Endodermal cell (in vitro differentiated cells): ENCODE data around the gene RAB3GAP2. TPM values are rescaled to one million over a fixed set of nuclear protein-coding genes. Genes with fewer than 3 reads are reported as not detected.

Experiments
- DNase-seq: peaks from one replicate; pipeline ENCODE4 v3.0.0-alpha.2; 2017
- H3K27ac ChIP-seq: 2 replicates; pipeline ENCODE4 v1.5.1; 2013; ENCODE audit warnings: mild to moderate bottlenecking, low read depth, low read length, moderate library complexity
- H3K27me3 ChIP-seq: 2 replicates; pipeline ENCODE4 v1.6.1; 2013; ENCODE audit warnings: mild to moderate bottlenecking, low read length, moderate library complexity; ENCODE audit not compliant: insufficient read depth, control insufficient read depth, poor library complexity, severe bottlenecking
- H3K36me3 ChIP-seq: 2 replicates; pipeline ENCODE4 v1.7.0; 2013; ENCODE audit warnings: mild to moderate bottlenecking, low read length, moderate library complexity; ENCODE audit not compliant: control insufficient read depth, insufficient read depth
- H3K4me1 ChIP-seq: one replicate; pipeline ENCODE4 v1.7.0; 2013; ENCODE audit warnings: low read length; ENCODE audit not compliant: control insufficient read depth, insufficient read depth
- H3K4me3 ChIP-seq: 2 replicates; pipeline ENCODE4 v1.5.1; 2013; ENCODE audit warnings: mild to moderate bottlenecking, low read length, moderate library complexity
- H3K9ac ChIP-seq: 2 replicates; pipeline ENCODE4 v1.6.1; 2013; ENCODE audit warnings: mild to moderate bottlenecking, low read length, moderate library complexity; ENCODE audit not compliant: poor library complexity, severe bottlenecking; ENCODE audit errors: extremely low read depth
- H3K9me3 ChIP-seq: 2 replicates; pipeline ENCODE4 v1.6.1; 2013; ENCODE audit warnings: mild to moderate bottlenecking, low read length, moderate library complexity; ENCODE audit not compliant: control insufficient read depth
- H3K27ac Mint-ChIP-seq: 2 replicates; pipeline ENCODE4 v1.8.0; 2020; ENCODE audit warnings: mixed read lengths
- H3K27me3 Mint-ChIP-seq: 2 replicates; pipeline ENCODE4 v1.8.0; 2021; ENCODE audit warnings: mild to moderate bottlenecking, mixed read lengths; ENCODE audit not compliant: insufficient read depth
- H3K36me3 Mint-ChIP-seq: 2 replicates; pipeline ENCODE4 v1.8.0; 2020; ENCODE audit warnings: low read depth, mixed read lengths
- H3K4me1 Mint-ChIP-seq: 2 replicates; pipeline ENCODE4 v1.8.0; 2020; ENCODE audit warnings: mixed read lengths
- H3K4me3 Mint-ChIP-seq: 2 replicates; pipeline ENCODE4 v1.8.0; 2020; ENCODE audit warnings: mild to moderate bottlenecking, moderate library complexity, mixed read lengths
- H3K9me3 Mint-ChIP-seq: 2 replicates; pipeline ENCODE4 v1.8.0; 2020; ENCODE audit warnings: mild to moderate bottlenecking, mixed read lengths
- WGBS, 2 experiments: methylation state at CpG; one replicate each; pipeline versions ENCODE4 v1.1.5 to v1.1.7; 2013; ENCODE audit warnings: missing lambda C conversion rate in 2 of 2, mixed read lengths in 1 of 2; ENCODE audit not compliant: insufficient coverage in 1 of 2, insufficient read length in 1 of 2; 5-methylcytosine and 5-hydroxymethylcytosine counted together
- total RNA-seq, 2 donors: library from RNA; stranded (reverse); fragmentation: NEBNext Ultra II Directional in 1 of 2; extraction: Animal tissue kit (Norgen Biotek cat#: 25700) in 1 of 2; gene quantifications; 2 replicates in 1 of 2; 3 replicates in 1 of 2; pipeline ENCODE4 v1.2.1, GENCODE V29; 2021
- TF ChIP-seq, protein P1 (sequence below): fragments of 200-600 bp; sonication (generic); conservative IDR thresholded peaks from 2 replicates; pipeline ENCODE4 v1.5.0; 2021; ENCODE audit warnings: antibody characterized with exemption, mild to moderate bottlenecking

The RAB3GAP2 gene
- total RNA-seq, 2 donors from 2014 or later = 39.3 to 50.4 TPM

DNA sequence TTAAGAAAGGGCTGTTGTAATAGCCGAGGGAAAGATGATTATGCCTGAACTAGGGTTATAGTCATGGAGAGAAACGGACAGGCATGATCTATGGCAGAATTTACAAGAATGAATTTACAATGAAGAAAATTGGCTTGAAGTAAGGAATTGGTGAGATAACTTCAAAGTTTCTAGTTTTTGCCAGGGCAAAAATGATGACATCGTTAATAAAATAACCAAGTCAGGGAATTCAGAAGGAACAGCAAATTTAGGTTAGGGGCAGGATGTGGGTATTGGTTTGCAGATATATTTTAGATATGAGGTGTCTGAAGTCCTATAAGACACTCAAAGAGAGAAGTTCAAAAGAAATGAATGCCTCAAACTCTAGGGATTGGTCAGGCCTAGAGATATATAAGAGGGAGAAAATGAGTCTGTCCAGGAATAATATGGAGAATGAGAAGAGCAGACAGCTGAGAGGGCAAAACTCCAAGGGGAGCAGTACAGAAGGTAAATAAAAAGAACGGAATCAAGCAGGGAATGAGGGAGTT, 115.6 kb downstream of the RAB3GAP2 start:
- H3K4me1 ChIP-seq = no peaks in the 10 kb centered on the region
- no peak overlapping the region for H3K27ac Mint-ChIP-seq
- no peak for DNase-seq
- no peak overlapping the region for H3K4me3 Mint-ChIP-seq
- H3K4me3 ChIP-seq = no peak overlapping the region
- H3K36me3 Mint-ChIP-seq = peaks cover 65% of the 10 kb centered on the region
- H3K9ac ChIP-seq = no peak overlapping the region
- no peaks in the 10 kb centered on the region for H3K27me3 ChIP-seq
- peaks cover 86% of the 10 kb centered on the region for H3K36me3 ChIP-seq
- no peaks in the 10 kb centered on the region for H3K9me3 ChIP-seq
- TF ChIP-seq, protein P1, sequence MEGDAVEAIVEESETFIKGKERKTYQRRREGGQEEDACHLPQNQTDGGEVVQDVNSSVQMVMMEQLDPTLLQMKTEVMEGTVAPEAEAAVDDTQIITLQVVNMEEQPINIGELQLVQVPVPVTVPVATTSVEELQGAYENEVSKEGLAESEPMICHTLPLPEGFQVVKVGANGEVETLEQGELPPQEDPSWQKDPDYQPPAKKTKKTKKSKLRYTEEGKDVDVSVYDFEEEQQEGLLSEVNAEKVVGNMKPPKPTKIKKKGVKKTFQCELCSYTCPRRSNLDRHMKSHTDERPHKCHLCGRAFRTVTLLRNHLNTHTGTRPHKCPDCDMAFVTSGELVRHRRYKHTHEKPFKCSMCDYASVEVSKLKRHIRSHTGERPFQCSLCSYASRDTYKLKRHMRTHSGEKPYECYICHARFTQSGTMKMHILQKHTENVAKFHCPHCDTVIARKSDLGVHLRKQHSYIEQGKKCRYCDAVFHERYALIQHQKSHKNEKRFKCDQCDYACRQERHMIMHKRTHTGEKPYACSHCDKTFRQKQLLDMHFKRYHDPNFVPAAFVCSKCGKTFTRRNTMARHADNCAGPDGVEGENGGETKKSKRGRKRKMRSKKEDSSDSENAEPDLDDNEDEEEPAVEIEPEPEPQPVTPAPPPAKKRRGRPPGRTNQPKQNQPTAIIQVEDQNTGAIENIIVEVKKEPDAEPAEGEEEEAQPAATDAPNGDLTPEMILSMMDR = no peak
- no peak overlapping the region for H3K27ac ChIP-seq
- no peaks in the 10 kb centered on the region for H3K27me3 Mint-ChIP-seq
- no peaks in the 10 kb centered on the region for H3K9me3 Mint-ChIP-seq
- H3K4me1 Mint-ChIP-seq = no peaks in the 10 kb centered on the region
- 92 to 100% methylated on average over 4 of the region's 4 CpGs for WGBS, 2 experiments

DNA sequence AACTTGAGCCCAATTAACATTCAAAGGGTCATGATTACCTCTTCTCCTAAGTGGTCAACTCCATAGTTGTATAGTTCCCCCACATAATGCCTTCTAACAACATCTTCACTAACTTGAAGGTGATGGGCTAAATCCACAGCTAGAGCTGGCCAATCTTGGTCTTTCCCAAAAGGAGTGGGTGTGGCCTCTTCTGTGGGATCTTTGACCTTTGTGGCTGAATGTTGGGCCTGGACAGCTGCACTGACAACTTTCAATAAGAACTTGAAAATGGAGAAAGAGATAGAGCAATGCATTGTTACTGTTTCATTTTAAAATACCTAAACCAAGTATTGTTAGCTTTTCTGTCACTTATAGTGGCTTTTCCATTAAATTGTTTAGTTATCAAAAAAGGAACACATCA, 119.1 kb downstream of the RAB3GAP2 start:
- H3K9ac ChIP-seq = no peak overlapping the region
- no peaks in the 10 kb centered on the region for H3K4me1 ChIP-seq
- H3K4me3 ChIP-seq = no peak overlapping the region
- Mint-ChIP-seq H3K36me3 (peaks cover 46% of the 10 kb centered on the region), H3K4me3 (no peak overlapping the region), H3K27me3 (no peaks in the 10 kb centered on the region), H3K4me1 (no peaks in the 10 kb centered on the region), H3K9me3 (no peaks in the 10 kb centered on the region), H3K27ac (no peak overlapping the region)
- H3K27ac ChIP-seq = no peak overlapping the region
- peaks cover 90% of the 10 kb centered on the region for H3K36me3 ChIP-seq
- no peak for DNase-seq
- no peaks in the 10 kb centered on the region for H3K27me3 ChIP-seq
- no peaks in the 10 kb centered on the region for H3K9me3 ChIP-seq
- TF ChIP-seq, protein P1 = no peak

DNA sequence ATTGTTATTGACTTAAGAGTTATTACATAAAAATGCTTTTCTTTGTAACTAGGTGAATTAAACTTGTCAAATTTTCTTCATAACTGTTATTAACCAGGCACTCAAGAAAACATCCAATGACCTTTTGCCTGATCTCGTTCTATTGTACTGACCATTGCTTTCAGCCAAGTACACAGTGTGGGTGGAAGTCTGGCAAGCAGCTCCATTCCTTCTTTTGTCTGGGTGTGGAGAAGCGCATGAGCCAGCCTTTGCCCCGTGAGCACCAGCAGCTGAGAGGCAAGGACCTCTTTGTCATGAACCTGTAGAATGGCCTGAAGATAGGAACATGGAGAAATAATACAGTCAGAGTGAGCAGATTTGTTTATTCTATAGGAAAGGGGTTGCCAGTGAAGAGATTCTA, 120.8 kb downstream of the RAB3GAP2 start:
- Histone ChIP-seq H3K36me3 (peaks cover 84% of the 10 kb centered on the region), H3K9ac (no peak overlapping the region), H3K27ac (no peak overlapping the region), H3K27me3 (no peaks in the 10 kb centered on the region), H3K4me1 (no peaks in the 10 kb centered on the region), H3K4me3 (no peak overlapping the region), H3K9me3 (no peaks in the 10 kb centered on the region)
- H3K36me3 Mint-ChIP-seq = peaks cover 40% of the 10 kb centered on the region
- TF ChIP-seq, protein P1 = no peak
- 94 to 100% methylated on average over 1 to 3 of the region's 3 CpGs for WGBS, 2 experiments
- no peak overlapping the region for H3K4me3 Mint-ChIP-seq
- no peak for DNase-seq
- H3K27me3 Mint-ChIP-seq = no peaks in the 10 kb centered on the region
- H3K4me1 Mint-ChIP-seq = no peaks in the 10 kb centered on the region
- peak overlapping the region; percentile 45 for H3K27ac Mint-ChIP-seq
- no peaks in the 10 kb centered on the region for H3K9me3 Mint-ChIP-seq
